ENCODE measurements around the gene ZSWIM6.

The ZSWIM6 gene

DNA sequence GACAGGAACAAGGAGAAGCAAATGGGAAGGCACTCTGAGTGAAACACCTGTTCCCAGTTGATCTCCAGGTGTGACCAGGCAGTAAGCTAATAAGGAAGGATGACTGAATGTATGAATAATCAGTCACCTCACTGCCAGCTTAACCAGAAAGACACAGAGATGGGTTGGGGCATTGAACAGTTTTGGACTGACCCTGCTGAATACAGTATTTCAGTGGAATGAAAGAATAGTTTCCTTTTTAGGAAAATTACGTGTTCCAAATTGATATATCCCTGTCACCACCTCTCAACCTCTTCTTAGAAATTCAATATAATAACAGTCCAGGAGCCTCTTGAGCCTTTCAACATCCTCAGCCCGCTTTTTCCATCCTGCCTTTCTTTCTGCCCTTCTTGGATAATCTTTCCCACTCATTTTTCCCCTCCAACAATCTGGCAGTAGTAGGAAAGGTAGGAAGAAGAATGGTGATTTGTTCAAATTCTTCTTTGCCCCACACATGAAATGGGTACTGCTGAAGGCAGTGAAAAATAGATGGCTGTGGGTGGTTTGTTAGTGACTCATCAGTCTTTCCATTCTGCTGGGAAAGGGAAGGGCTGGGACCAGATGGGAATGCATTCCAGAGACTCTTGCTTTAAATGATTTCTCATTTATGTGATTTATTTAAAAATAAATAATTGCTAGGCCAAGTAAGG lies 117.9 kb downstream of the ZSWIM6 start:
- peaks cover 4% of the 10 kb centered on the region for H3K4me1 Mint-ChIP-seq
- H3K27me3 Mint-ChIP-seq = no peaks in the 10 kb centered on the region
- peaks cover 4% of the 10 kb centered on the region for H3K9me3 Mint-ChIP-seq
- no peak overlapping the region for H3K4me3 Mint-ChIP-seq
- H3K27ac Mint-ChIP-seq = no peak overlapping the region
- H3K36me3 Mint-ChIP-seq = peaks cover 9% of the 10 kb centered on the region

DNA sequence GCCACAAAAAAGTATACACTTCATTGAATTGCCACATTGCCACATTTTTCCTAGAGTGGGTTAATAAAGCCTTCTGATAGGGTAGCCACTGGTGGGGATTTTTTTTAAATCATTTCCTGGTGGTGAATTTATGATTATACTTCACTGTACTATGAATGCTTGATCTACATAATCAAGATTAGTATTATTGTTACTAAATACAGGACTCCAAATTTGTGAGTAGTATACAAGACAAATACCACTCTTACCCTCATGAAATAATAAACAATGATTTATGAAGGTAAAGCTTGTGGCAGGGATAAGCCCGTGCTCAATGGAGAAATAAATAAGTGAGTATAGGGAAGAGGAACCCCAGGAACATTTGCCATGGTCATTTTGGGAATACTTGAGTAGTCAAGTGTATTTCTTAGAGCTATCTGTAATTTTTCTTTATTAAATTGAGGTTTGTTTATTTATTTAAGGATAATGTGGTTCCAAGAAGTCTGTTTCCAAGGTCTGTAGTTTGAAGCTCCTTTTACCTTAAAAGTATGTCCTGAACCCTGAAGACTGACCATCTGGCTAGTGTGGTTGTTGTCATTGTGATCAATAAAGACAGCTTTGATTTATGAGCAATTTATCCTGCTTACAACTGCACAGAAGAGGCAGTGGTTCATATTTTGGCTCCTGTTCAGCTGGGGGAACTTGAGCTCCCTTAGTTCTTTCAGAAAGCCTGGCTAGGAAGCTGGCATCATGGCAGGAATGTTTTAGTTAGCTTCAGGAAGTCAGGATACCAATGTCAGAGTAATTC lies 118.6 kb downstream of the ZSWIM6 start:
- Mint-ChIP-seq H3K9me3 (peaks cover 4% of the 10 kb centered on the region), H3K27ac (no peak overlapping the region), H3K4me3 (no peak overlapping the region), H3K4me1 (peaks cover 4% of the 10 kb centered on the region), H3K36me3 (peaks cover 9% of the 10 kb centered on the region), H3K27me3 (no peaks in the 10 kb centered on the region)

DNA sequence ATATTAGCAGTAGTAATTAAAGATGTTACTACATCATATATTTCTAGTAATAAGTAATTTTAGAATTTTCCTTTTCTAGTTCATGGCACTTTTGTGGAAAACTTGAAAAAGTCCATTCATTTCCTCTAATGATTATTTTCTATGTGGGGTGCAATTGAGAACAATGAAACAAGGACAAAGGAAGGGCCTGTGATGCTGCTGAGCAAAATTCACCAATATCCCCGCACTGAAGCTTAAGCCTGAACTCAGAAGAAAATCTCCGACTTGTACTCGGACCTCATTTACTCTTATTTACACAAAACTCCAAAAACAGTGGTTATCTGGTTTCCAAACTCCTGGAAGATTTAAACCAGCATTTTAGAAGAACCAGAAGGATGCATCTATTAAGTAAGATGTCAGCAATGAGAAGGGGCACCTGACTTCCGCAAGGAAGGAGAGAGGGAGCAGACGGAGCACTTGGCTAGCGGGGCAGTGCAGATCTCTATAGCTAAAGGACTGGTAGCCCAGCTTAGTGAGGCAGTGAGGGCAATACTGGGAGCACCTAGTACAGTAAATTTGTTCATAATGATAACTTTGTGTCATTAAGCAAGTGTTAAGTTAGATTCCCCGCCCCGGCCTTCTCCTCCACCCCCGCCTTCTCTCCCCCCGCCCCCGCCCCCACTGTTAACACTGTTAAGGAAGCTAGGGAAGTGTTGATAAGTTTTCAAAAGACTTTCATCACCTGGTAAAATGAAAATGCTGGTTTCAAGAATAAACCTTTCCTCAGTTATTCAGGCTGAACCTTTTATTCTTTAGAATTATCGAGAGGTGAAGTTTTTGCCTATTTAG lies 123.3 kb downstream of the ZSWIM6 start:
- Mint-ChIP-seq H3K4me3 (no peak overlapping the region), H3K4me1 (peaks cover 20% of the 10 kb centered on the region), H3K9me3 (no peaks in the 10 kb centered on the region), H3K27ac (no peak overlapping the region), H3K36me3 (no peaks in the 10 kb centered on the region), H3K27me3 (no peaks in the 10 kb centered on the region)

DNA sequence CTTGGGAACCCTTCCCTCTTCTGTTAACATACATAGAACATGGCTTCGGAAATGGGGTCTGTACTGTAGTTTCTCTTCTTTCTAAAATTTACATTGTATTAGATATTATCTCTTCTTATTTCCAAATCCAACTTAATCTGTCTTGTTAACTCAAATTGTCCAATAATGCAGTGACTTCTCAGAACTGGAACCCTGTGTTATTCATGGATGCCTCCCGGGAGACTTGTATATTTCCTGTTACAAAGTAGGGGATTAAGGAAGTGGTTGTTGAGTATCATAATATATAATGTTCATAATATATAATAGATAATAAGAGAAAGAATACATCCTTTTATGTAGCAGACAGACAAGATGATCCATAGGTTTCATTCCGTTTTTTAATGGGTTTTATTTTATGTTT lies 128.4 kb downstream of the ZSWIM6 start:
- Mint-ChIP-seq H3K9me3 (no peaks in the 10 kb centered on the region), H3K36me3 (no peaks in the 10 kb centered on the region), H3K27ac (no peak overlapping the region), H3K4me3 (no peak overlapping the region), H3K4me1 (peaks cover 34% of the 10 kb centered on the region), H3K27me3 (no peaks in the 10 kb centered on the region)

DNA sequence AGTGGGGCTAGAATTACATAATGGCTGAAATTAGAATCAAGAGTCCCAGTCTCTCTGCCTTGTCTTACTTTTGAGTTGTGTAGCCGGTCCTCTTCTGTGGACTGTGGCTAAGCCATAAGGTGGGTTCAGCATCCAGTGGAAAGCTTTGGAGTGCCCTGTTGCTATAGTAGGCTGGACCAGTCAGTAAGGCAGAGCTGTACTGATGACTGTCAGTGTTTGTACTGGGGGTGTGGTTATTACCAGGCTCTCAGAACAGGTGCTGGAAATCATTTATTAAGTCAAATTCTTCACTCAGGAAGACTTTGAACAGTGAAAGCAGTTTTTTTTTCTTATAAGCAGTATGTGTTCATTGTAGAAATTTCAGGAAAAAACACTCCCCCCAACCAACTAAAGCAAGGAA lies 129.4 kb downstream of the ZSWIM6 start:
- Mint-ChIP-seq H3K27me3 (no peaks in the 10 kb centered on the region), H3K9me3 (no peaks in the 10 kb centered on the region), H3K4me1 (peaks cover 40% of the 10 kb centered on the region), H3K4me3 (no peak overlapping the region), H3K27ac (no peak overlapping the region), H3K36me3 (no peaks in the 10 kb centered on the region)

DNA sequence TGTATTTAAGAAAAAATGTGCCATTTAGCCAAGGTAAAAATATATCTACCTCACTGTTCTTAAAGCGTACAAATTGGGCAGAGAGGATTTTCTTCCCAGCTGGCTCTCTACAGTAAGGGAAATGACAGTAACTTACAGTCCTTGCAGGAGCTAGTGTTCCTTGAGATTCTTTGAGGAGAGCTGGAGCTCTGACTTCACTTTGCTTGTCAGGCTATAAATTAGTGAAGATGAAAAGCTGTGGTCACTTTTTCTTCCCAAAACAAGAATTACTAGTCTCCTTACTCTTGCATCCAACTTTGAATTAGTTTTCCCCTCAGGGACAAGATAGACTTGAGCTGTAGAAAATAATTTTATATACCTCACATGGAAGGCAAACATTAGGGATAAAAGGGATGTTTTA lies 129.9 kb downstream of the ZSWIM6 start:
- H3K4me3 Mint-ChIP-seq = no peak overlapping the region
- no peaks in the 10 kb centered on the region for H3K36me3 Mint-ChIP-seq
- H3K9me3 Mint-ChIP-seq = no peaks in the 10 kb centered on the region
- no peaks in the 10 kb centered on the region for H3K27me3 Mint-ChIP-seq
- no peak overlapping the region for H3K27ac Mint-ChIP-seq
- peaks cover 38% of the 10 kb centered on the region for H3K4me1 Mint-ChIP-seq

DNA sequence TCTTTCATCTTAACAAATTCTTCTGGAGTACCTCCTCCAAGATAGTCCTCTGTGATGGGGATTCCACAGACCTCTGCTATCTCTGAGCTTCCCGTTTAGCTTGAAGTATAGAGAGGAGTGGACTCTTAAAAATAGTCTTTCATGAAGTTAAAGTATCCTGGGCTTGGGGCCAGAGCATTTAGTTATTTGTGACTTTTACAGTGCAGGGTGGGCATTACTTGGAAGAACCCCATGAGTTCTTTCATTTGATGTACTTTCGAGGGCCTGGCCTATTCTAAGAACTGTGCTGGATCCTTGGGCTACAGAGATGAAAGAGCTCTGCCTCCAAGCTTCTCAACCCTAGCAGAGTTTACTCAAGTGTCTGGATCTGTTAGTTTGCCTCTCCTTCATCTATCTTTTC lies 131.5 kb downstream of the ZSWIM6 start:
- no peak overlapping the region for H3K27ac Mint-ChIP-seq
- no peaks in the 10 kb centered on the region for H3K36me3 Mint-ChIP-seq
- no peaks in the 10 kb centered on the region for H3K27me3 Mint-ChIP-seq

DNA sequence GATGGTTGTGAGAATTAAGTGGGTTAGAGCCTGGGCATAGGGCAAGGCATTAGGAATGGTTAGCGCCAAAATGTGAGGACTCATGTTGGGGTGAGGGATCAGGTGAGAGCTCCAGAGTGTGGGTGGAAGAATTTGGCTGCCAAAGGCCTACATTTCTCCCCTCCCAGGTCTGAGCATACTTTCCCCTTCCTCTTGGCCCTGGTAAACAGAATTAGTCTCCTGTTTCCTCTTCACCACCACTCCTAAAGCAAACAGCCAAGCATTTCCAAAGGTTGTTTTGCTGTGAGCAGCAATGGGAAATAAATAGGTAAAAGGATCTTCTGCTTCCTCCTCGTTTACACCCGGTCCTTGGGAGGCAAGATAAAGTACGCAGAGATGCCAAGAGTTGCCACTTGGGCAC lies 132.5 kb downstream of the ZSWIM6 start:
- H3K27me3 Mint-ChIP-seq = no peaks in the 10 kb centered on the region
- H3K4me1 Mint-ChIP-seq = peaks cover 37% of the 10 kb centered on the region
- no peak overlapping the region for H3K4me3 Mint-ChIP-seq
- H3K9me3 Mint-ChIP-seq = no peaks in the 10 kb centered on the region
- no peaks in the 10 kb centered on the region for H3K36me3 Mint-ChIP-seq
- no peak overlapping the region for H3K27ac Mint-ChIP-seq

More for the DNA sequence above, 131.5 kb downstream of the ZSWIM6 start:
- Mint-ChIP-seq H3K9me3 (no peaks in the 10 kb centered on the region), H3K4me3 (no peak overlapping the region), H3K4me1 (peaks cover 41% of the 10 kb centered on the region)

DNA sequence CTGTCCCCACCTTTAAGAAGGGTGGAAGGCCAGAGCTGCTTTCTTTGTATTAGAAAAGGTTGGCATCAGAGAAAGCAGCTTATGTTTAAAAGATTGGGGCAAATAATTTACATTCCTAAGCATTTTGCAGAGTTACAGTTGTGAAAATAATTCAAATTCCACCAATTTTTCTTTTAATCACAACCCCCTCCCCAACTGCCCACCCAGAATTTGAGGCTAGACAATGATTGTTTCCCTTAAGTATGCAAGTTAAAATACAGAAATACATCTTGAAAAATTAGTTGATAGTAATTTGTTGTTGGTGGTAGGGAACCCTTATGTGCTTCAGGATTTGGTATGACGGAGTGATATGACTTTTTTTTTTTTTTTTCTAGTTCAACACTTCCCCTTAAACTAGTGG lies 133.0 kb downstream of the ZSWIM6 start:
- Mint-ChIP-seq H3K4me3 (no peak overlapping the region), H3K27ac (no peak overlapping the region), H3K27me3 (no peaks in the 10 kb centered on the region), H3K36me3 (no peaks in the 10 kb centered on the region), H3K9me3 (no peaks in the 10 kb centered on the region), H3K4me1 (peaks cover 37% of the 10 kb centered on the region)

DNA sequence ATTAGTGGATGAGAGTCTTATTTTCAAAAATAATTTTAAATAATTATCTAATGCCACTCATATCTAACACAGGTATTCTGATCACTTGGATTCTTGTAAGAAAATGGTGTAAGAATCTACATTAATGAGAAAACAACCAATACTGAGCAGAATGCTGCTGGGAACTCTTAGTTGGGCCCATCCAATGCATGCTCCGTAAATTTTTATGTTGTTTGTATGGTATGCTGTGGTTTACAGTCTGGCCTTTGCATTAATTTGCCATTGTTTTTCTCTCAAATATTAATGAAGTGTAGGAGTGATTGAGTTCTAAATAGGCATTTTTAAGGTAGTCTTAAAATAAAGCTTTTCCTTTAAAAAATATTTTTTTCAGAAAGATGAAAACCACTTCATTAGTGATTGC lies 133.4 kb downstream of the ZSWIM6 start:
- peaks cover 34% of the 10 kb centered on the region for H3K4me1 Mint-ChIP-seq
- no peaks in the 10 kb centered on the region for H3K36me3 Mint-ChIP-seq
- no peak overlapping the region for H3K27ac Mint-ChIP-seq
- H3K27me3 Mint-ChIP-seq = no peaks in the 10 kb centered on the region
- H3K9me3 Mint-ChIP-seq = no peaks in the 10 kb centered on the region
- H3K4me3 Mint-ChIP-seq = no peak overlapping the region

DNA sequence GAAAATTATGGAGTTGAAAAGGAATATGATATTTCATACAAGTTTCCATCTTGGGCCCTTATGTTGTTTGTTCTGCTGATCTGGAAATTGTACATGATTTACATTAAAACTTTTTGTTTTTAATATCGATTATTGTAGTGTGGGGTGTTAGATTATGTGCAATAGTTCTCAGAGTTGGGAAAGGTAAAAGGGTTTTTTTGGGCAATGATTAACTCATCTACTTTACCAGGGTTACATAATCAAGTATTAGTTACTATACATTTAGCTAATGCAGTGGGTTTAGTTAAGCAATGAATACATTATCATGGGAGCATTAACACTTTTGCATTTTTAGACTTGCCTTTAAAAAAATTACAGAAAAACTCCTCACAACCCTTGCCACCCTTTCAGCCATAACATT lies 134.0 kb downstream of the ZSWIM6 start:
- Mint-ChIP-seq H3K27ac (no peak overlapping the region), H3K36me3 (no peaks in the 10 kb centered on the region), H3K4me1 (peaks cover 34% of the 10 kb centered on the region), H3K9me3 (no peaks in the 10 kb centered on the region), H3K27me3 (no peaks in the 10 kb centered on the region), H3K4me3 (no peak overlapping the region)

DNA sequence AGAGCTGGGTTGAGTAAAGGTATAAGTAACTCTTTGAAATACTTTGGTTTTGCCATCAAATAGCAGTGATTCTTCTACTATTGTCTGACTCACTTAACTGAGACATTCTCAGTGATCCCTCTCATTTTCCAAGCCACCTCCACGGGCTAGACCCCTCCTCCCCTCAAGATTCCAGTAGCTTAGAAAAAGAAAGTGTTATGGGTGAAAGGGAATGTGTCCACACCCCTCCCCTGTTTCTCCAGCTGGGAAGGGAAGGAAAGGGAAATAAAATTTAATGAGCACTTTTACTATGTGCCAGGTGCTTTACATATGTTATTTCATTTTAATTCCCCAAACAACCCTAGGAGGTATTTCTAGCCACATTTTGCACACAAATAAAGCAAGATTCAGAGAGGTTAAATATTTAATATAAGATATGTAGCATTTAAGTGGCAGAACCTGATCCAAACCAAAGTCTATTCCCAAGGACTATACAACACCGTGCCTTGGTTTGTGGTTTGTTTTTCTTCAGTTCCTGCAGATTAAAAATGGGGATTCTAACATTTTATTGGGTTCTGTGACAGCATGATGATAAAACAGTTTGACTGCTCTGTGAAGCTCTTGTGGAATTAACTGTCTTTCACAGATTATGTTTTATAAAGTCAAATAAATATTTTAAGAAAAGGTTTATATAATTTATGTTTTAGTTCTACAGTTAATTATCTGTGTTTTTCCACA lies 135.9 kb downstream of the ZSWIM6 start:
- Mint-ChIP-seq H3K27me3 (no peaks in the 10 kb centered on the region), H3K27ac (no peak overlapping the region), H3K36me3 (peaks cover 5% of the 10 kb centered on the region), H3K4me3 (no peak overlapping the region), H3K4me1 (peaks cover 48% of the 10 kb centered on the region), H3K9me3 (no peaks in the 10 kb centered on the region)

DNA sequence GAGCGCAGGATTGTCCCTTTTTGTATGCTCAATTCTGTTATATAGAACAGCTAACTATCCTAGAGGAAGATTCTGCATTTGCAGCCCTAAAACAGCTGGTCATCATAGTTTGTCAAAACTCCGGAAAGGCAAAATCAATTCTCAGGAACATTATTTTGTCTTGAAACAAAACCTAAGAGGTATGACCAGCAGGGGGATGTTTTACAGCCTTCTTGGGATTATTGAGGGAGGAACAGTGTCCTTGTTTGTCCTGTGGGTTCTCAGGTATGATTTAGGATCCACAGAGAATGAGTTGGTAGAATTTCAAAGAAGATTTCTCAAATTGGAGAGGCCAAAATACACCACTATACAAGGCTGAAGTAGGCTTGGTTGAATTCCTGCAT lies 136.4 kb downstream of the ZSWIM6 start:
- H3K27me3 Mint-ChIP-seq = no peaks in the 10 kb centered on the region
- H3K27ac Mint-ChIP-seq = no peak overlapping the region
- H3K4me1 Mint-ChIP-seq = peaks cover 49% of the 10 kb centered on the region
- peaks cover 5% of the 10 kb centered on the region for H3K36me3 Mint-ChIP-seq
- no peaks in the 10 kb centered on the region for H3K9me3 Mint-ChIP-seq
- H3K4me3 Mint-ChIP-seq = no peak overlapping the region

DNA sequence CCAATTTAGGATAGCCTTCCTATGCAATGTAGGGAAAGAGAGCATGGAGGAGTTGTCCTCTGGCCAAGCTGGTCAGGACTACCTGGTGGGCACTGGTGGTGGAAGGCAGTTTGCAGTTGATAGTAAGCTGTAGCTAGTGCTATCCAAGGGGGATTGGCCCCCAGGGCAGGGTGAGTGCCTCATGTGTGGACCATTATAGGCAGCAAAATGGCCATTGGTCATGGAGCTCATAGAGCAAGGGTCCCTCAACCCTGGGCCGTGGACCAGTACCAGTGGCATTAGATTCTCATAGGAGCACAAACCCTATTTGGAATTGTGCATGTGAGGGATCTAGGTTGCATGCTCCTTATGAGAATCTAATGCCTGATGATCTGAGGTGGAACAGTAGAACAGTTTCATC lies 139.3 kb downstream of the ZSWIM6 start:
- Mint-ChIP-seq H3K4me1 (peaks cover 51% of the 10 kb centered on the region), H3K4me3 (no peak overlapping the region), H3K9me3 (no peaks in the 10 kb centered on the region), H3K36me3 (peaks cover 11% of the 10 kb centered on the region), H3K27me3 (no peaks in the 10 kb centered on the region), H3K27ac (no peak overlapping the region)

DNA sequence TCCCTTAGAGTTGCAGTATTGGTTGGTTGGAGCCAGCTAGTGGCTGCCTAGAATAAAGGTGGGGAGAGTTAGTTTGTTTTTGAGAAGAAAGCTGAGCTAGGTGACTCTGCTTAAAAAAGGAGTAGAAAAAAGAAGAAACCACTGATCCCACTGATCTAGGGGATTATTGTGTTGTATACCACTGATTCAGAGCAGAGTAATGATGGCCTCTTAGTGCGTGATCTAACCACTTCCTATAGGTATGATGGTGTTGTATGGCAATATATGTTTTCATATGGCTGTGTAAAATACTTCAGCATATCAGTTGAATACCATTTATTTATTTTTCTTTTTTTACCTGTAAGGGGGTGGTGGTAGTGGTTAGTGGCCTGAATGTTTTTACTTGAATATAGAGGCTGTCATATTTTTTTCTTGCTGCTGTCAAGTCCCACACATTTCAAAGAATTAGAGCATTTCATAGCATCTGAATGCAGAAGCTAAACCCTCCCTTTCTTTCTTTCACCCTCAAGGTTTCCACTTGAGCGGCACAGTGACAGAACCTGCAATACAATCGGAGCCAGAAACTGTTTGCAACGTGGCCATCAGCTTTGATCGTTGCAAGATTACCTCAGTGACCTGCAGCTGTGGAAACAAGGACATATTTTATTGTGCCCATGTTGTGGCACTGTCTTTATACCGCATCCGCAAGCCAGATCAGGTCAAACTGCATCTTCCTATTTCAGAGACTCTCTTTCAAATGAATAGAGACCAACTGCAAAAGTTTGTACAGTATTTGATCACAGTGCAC lies 140.3 kb downstream of the ZSWIM6 start:
- Mint-ChIP-seq H3K36me3 (peaks cover 15% of the 10 kb centered on the region), H3K27ac (no peak overlapping the region), H3K9me3 (no peaks in the 10 kb centered on the region), H3K4me3 (no peak overlapping the region), H3K27me3 (no peaks in the 10 kb centered on the region), H3K4me1 (peaks cover 51% of the 10 kb centered on the region)

Data from activated naive CD4-positive, alpha-beta T cell treated with anti-CD3 and anti-CD28 coated beads, Interleukin-2, amount 50 U/mL, for 24 hours (primary cell).